IMR-90 (cell line): Measurements from ENCODE around the gene PARD6G. TPM values are rescaled to one million over a fixed set of nuclear protein-coding genes. Genes with fewer than 3 reads are reported as not detected.

Source experiments
- ATAC-seq: fragments of 200-7000 bp; cut with Tn5 transposase; 2 replicates; pipeline ENCODE4 v1.9.1; 2020; ENCODE audit warnings: low read depth, mild to moderate bottlenecking, moderate library complexity
- BruUV-seq: library from RNA; stranded (reverse); fragments of 400-500 nt; replicated peaks from 2 replicates; lab custom pipeline; 2021; lab: Mats Ljungman, UMichigan
- CTCF ChIA-PET: fragments of 300-600 bp; formaldehyde crosslinking; extraction: SDS; loops from one replicate; lab custom pipeline; 2021; ENCODE audit warnings: antibody characterized with exemption; lab: Yijun Ruan, JAX
- POLR2A ChIA-PET: fragments of 300-600 bp; sonication (Branson Sonifier 250); formaldehyde crosslinking; loops from one replicate; lab custom pipeline; 2022; ENCODE audit warnings: antibody characterized with exemption; ENCODE audit not compliant: unreplicated experiment; lab: Charles Lee
- DNase-seq: peaks from one replicate; pipeline ENCODE4 v3.0.0; 2013
- H2AFZ ChIP-seq: replicated peaks from 2 replicates; pipeline ENCODE3; 2013; ENCODE audit warnings: low read length, mild to moderate bottlenecking; ENCODE audit not compliant: poor library complexity
- H2AK5ac ChIP-seq: 2 replicates; pipeline ENCODE4 v1.6.1; 2013; ENCODE audit warnings: low read depth, low read length, inconsistent platforms
- H2AK9ac ChIP-seq: replicated peaks from 2 replicates; pipeline ENCODE3; 2013; ENCODE audit warnings: mild to moderate bottlenecking, low read depth, low read length, moderate library complexity; ENCODE audit not compliant: poor library complexity
- H2BK120ac ChIP-seq: 2 replicates; pipeline ENCODE4 v1.6.1; 2013; ENCODE audit warnings: low read depth, low read length, inconsistent platforms
- H2BK15ac ChIP-seq: 3 replicates; pipeline ENCODE4 v1.6.1; 2013; ENCODE audit warnings: low read depth, low read length, inconsistent platforms
- H2BK20ac ChIP-seq: 2 replicates; pipeline ENCODE4 v1.6.1; 2013; ENCODE audit warnings: low read depth, mild to moderate bottlenecking, inconsistent platforms, low read length, moderate library complexity
- H2BK5ac ChIP-seq: 2 replicates; pipeline ENCODE4 v1.6.1; 2013; ENCODE audit warnings: mild to moderate bottlenecking, low read depth, low read length, inconsistent platforms; ENCODE audit not compliant: poor library complexity, severe bottlenecking
- H3K14ac ChIP-seq: replicated peaks from 2 replicates; pipeline ENCODE4 v1.6.1; 2013; ENCODE audit warnings: low read depth, low read length, inconsistent platforms
- H3K18ac ChIP-seq: 2 replicates; pipeline ENCODE4 v1.6.1; 2013; ENCODE audit warnings: low read depth, low read length, control low read depth
- H3K23ac ChIP-seq: 2 replicates; pipeline ENCODE4 v1.6.1; 2013; ENCODE audit warnings: low read depth, low read length, inconsistent platforms
- H3K27ac ChIP-seq: 2 replicates; pipeline ENCODE4 v1.5.1; 2013; ENCODE audit warnings: mild to moderate bottlenecking, control low read depth, low read length; ENCODE audit not compliant: insufficient read depth
- H3K27me3 ChIP-seq: 2 replicates; pipeline ENCODE4 v1.6.1; 2013; ENCODE audit warnings: low read length; ENCODE audit not compliant: control insufficient read depth, insufficient read depth
- H3K36me3 ChIP-seq: 2 replicates; pipeline ENCODE4 v1.6.1; 2013; ENCODE audit warnings: low read length, mixed read lengths; ENCODE audit not compliant: control insufficient read depth, insufficient read depth
- H3K4ac ChIP-seq: 2 replicates; pipeline ENCODE4 v1.6.1; 2013; ENCODE audit warnings: low read depth, low read length, inconsistent platforms
- H3K4me1 ChIP-seq: 2 replicates; pipeline ENCODE4 v1.6.1; 2013; ENCODE audit warnings: low read length, mixed read lengths; ENCODE audit not compliant: control insufficient read depth, insufficient read depth
- H3K4me2 ChIP-seq: 2 replicates; pipeline ENCODE4 v1.6.1; 2013; ENCODE audit warnings: low read depth, mild to moderate bottlenecking, control low read depth, low read length, moderate library complexity
- H3K4me3 ChIP-seq: 2 replicates; pipeline ENCODE4 v1.5.1; 2013; ENCODE audit warnings: low read depth, mild to moderate bottlenecking, control low read depth, low read length, moderate library complexity; ENCODE audit not compliant: insufficient read depth
- H3K56ac ChIP-seq: 2 replicates; pipeline ENCODE4 v1.6.1; 2013; ENCODE audit warnings: low read length, inconsistent platforms; ENCODE audit not compliant: insufficient read depth; ENCODE audit errors: extremely low read depth
- H3K79me1 ChIP-seq, 2 experiments: 2 replicates each; pipeline ENCODE4 v1.6.1; 2013; ENCODE audit warnings: low read length in 2 of 2, inconsistent platforms in 1 of 2, low read depth in 1 of 2
- H3K9ac ChIP-seq: 2 replicates; pipeline ENCODE4 v1.6.1; 2013; ENCODE audit warnings: low read depth, low read length, control low read depth
- H3K9me1 ChIP-seq: 2 replicates; pipeline ENCODE4 v1.6.1; 2013; ENCODE audit warnings: low read length, inconsistent platforms; ENCODE audit not compliant: insufficient read depth
- H3K9me3 ChIP-seq: 2 replicates; pipeline ENCODE4 v1.6.1; 2013; ENCODE audit warnings: low read length; ENCODE audit not compliant: control insufficient read depth, insufficient read depth
- H4K20me1 ChIP-seq: 2 replicates; pipeline ENCODE4 v1.6.1; 2013; ENCODE audit warnings: low read length, inconsistent platforms; ENCODE audit not compliant: insufficient read depth
- H4K5ac ChIP-seq: 2 replicates; pipeline ENCODE4 v1.6.1; 2013; ENCODE audit warnings: mild to moderate bottlenecking, low read depth, low read length, control low read depth
- H4K8ac ChIP-seq, 2 experiments: 2 replicates each; pipeline ENCODE4 v1.6.1; 2013; ENCODE audit warnings: low read depth in 2 of 2, low read length in 2 of 2, control low read depth in 1 of 2, inconsistent platforms in 1 of 2
- H4K91ac ChIP-seq: 2 replicates; pipeline ENCODE4 v1.6.1; 2013; ENCODE audit warnings: low read depth, low read length, inconsistent platforms; ENCODE audit not compliant: insufficient read depth
- BHLHE40 ChIP-seq: fragments of 150-350 bp; IDR thresholded peaks from 2 replicates; pipeline ENCODE4 v1.6.1; 2016; ENCODE audit warnings: mild to moderate bottlenecking, low read depth, low read length
- CEBPB ChIP-seq: IDR thresholded peaks from 2 replicates; pipeline ENCODE4 v1.6.1; 2012; ENCODE audit warnings: low read depth, low read length, improper control_type of control experiment
- CHD1 ChIP-seq: IDR thresholded peaks from 2 replicates; pipeline ENCODE4 v1.6.1; 2012; ENCODE audit warnings: low read depth, low read length, improper control_type of control experiment
- ELK1 ChIP-seq: fragments of 150-350 bp; IDR thresholded peaks from 2 replicates; pipeline ENCODE4 v1.6.1; 2016; ENCODE audit warnings: low read depth, mild to moderate bottlenecking, low read length, moderate library complexity, borderline replicate concordance
- FOS ChIP-seq: fragments of 150-350 bp; IDR thresholded peaks from 2 replicates; pipeline ENCODE4 v1.6.1; 2016; ENCODE audit warnings: low read depth, low read length
- MAFK ChIP-seq: IDR thresholded peaks from 2 replicates; pipeline ENCODE4 v1.6.1; 2012; ENCODE audit warnings: low read depth, low read length, improper control_type of control experiment
- MAZ ChIP-seq: IDR thresholded peaks from 2 replicates; pipeline ENCODE4 v1.6.1; 2012; ENCODE audit warnings: low read depth, mild to moderate bottlenecking, low read length, improper control_type of control experiment, moderate library complexity, borderline replicate concordance
- MXI1 ChIP-seq: IDR thresholded peaks from 2 replicates; pipeline ENCODE4 v1.6.1; 2012; ENCODE audit warnings: low read depth, mild to moderate bottlenecking, low read length, moderate library complexity, borderline replicate concordance
- NFE2L2 ChIP-seq: fragments of 150-350 bp; IDR thresholded peaks from 2 replicates; pipeline ENCODE4 v1.6.1; 2016; ENCODE audit warnings: low read depth, mild to moderate bottlenecking, low read length
- POLR2A ChIP-seq: IDR thresholded peaks from 2 replicates; pipeline ENCODE4 v1.6.1; 2012; ENCODE audit warnings: mild to moderate bottlenecking, low read depth, low read length
- RAD21 ChIP-seq: IDR thresholded peaks from 2 replicates; pipeline ENCODE4 v1.6.1; 2012; ENCODE audit warnings: low read length, improper control_type of control experiment
- RCOR1 ChIP-seq: IDR thresholded peaks from 2 replicates; pipeline ENCODE4 v1.6.1; 2012; ENCODE audit warnings: mild to moderate bottlenecking, low read length, improper control_type of control experiment; ENCODE audit not compliant: insufficient replicate concordance
- RFX5 ChIP-seq: IDR thresholded peaks from 2 replicates; pipeline ENCODE4 v1.8.0; 2012; ENCODE audit warnings: low read depth, mild to moderate bottlenecking, low read length, moderate library complexity
- SMC3 ChIP-seq: fragments of 150-350 bp; IDR thresholded peaks from 2 replicates; pipeline ENCODE4 v1.6.1; 2016; ENCODE audit warnings: low read depth, mild to moderate bottlenecking, antibody characterized with exemption, low read length, moderate library complexity
- WGBS, 2 experiments: methylation state at CpG; one replicate each; pipeline versions ENCODE4 v1.1.5 to v1.1.7; 2013; ENCODE audit warnings: missing lambda C conversion rate in 2 of 2; ENCODE audit not compliant: insufficient read length in 1 of 2; ENCODE audit errors: extremely low coverage in 2 of 2; 5-methylcytosine and 5-hydroxymethylcytosine counted together
- dilution Hi-C: fragments of 300-500 bp; cut with HindIII; formaldehyde crosslinking; loops from one replicate; pipeline ENCODE4 v1.14.3; 2018; ENCODE audit warnings: low sequenced_read_pairs; ENCODE audit not compliant: unreplicated experiment
- in situ Hi-C: fragments of 300-500 bp; cut with MboI; formaldehyde crosslinking; loops from 3 replicates; pipeline ENCODE4 v1.14.3; 2019; ENCODE audit warnings: low sequenced_read_pairs, inconsistent platforms, mixed read lengths
- intact Hi-C: fragments of 100-400 bp; cut with micrococcal nuclease; formaldehyde crosslinking; loops from 2 replicates; pipeline ENCODE4 v1.10.0; 2022
- polyA plus RNA-seq, 3 experiments: library from polyadenylated mRNA; depleted of rRNA; stranded (reverse); fragments of >200 nt; gene quantifications; 2 replicates each; pipeline ENCODE4 v1.2.3, GENCODE V29; 2012; ENCODE audit warnings: low replicate concordance in 1 of 3
- total RNA-seq: library from RNA; depleted of rRNA; stranded (reverse); fragments of >200 nt; gene quantifications from 2 replicates; pipeline ENCODE4 v1.2.3, GENCODE V29; 2012
- TF ChIP-seq, protein P1 (sequence below): fragments of 150-350 bp; IDR thresholded peaks from 2 replicates; pipeline ENCODE4 v1.6.1; 2017; ENCODE audit warnings: mild to moderate bottlenecking, antibody characterized with exemption, low read length, low read depth

Gene PARD6G
- total and polyA plus RNA-seq, 2 of the 4 experiments (the other 2 are of a cell fraction), result 2.5 to 4.6 TPM

- no peak for ATAC-seq
- TF ChIP-seq POLR2A, result no peak
- TF ChIP-seq BHLHE40, result no peak
- TF ChIP-seq MAZ, result no peak
- TF ChIP-seq RCOR1, result no peak
- TF ChIP-seq NFE2L2, result no peak
- no peak for TF ChIP-seq SMC3
- TF ChIP-seq CHD1, result no peak
- no peak for TF ChIP-seq FOS
- TF ChIP-seq MXI1, result no peak
- no peak for TF ChIP-seq CEBPB
- no peak for TF ChIP-seq RFX5
- TF ChIP-seq RAD21, result no peak
- no peak for TF ChIP-seq MAFK
- TF ChIP-seq, protein P1, sequence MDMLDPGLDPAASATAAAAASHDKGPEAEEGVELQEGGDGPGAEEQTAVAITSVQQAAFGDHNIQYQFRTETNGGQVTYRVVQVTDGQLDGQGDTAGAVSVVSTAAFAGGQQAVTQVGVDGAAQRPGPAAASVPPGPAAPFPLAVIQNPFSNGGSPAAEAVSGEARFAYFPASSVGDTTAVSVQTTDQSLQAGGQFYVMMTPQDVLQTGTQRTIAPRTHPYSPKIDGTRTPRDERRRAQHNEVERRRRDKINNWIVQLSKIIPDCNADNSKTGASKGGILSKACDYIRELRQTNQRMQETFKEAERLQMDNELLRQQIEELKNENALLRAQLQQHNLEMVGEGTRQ, result no peak
- no peak for TF ChIP-seq ELK1
- intact Hi-C loops, result no loop called here
These were observed 54.5 kb downstream of the PARD6G start for GRCh38 chr18:80192653-80193385.

More at GRCh38 chr18:80192653-80193385, 54.5 kb downstream of the PARD6G start:
- H3K23ac ChIP-seq, result no peak overlapping the region
- no peak overlapping the region for H2AK9ac ChIP-seq
- H3K27me3 ChIP-seq, result no peaks in the 10 kb centered on the region
- H3K9me1 ChIP-seq, result no peaks in the 10 kb centered on the region; the same call in 1 of the 2 replicates
- H4K20me1 ChIP-seq, result no peaks in the 10 kb centered on the region; the same call in 1 of the 2 replicates
- no CpG with 5 or more reads among the region's 11 CpGs for WGBS, 2 experiments
- no peaks in the 10 kb centered on the region for H3K9me3 ChIP-seq
- no peak overlapping the region for H3K9ac ChIP-seq
- H2BK5ac ChIP-seq, result no peak overlapping the region
- no peak overlapping the region for H2AK5ac ChIP-seq
- no peak overlapping the region for H4K91ac ChIP-seq
- peaks cover 7% of the 10 kb centered on the region for H3K4me1 ChIP-seq
- no peaks in the 10 kb centered on the region for H3K79me1 ChIP-seq
- no peaks in the 10 kb centered on the region for H3K36me3 ChIP-seq
- no peak overlapping the region for H3K18ac ChIP-seq
- H4K8ac ChIP-seq, result no peak overlapping the region
- no peak overlapping the region for H3K27ac ChIP-seq
- dilution Hi-C loops (no loop called here), in situ Hi-C loops (no loop called here)
- no peak overlapping the region for H2BK20ac ChIP-seq
- H3K4me2 ChIP-seq, result no peak overlapping the region
- H3K4me3 ChIP-seq, result no peak overlapping the region
- H4K5ac ChIP-seq, result no peak overlapping the region
- H3K4ac ChIP-seq, result no peak overlapping the region
- ChIA-PET POLR2A (no interaction called here), CTCF (no interaction called here)
- H3K56ac ChIP-seq, result no peak overlapping the region
- no peak for DNase-seq
- no TSS peak for BruUV-seq
- H3K14ac ChIP-seq, result no peak overlapping the region
- H2BK15ac ChIP-seq, result no peak overlapping the region
- no peak overlapping the region for H2BK120ac ChIP-seq
- no peak overlapping the region for H2AFZ ChIP-seq
